HG02840 (cell line): ENCODE data around the gene SLC9A1.

ENCODE experiments used
- ATAC-seq: cut with Tn5 transposase; IDR thresholded peaks from one replicate; pipeline ENCODE4 v1.9.1; 2021; ENCODE audit warnings: mild to moderate bottlenecking, moderate library complexity, moderate number of reproducible peaks; ENCODE audit not compliant: unreplicated experiment, low FRiP score

The SLC9A1 gene

GRCh38 chr1:27108588-27108987 is 46.3 kb downstream of the SLC9A1 start:
- no peak for ATAC-seq

GRCh38 chr1:27106561-27107323 is 48.2 kb downstream of the SLC9A1 start:
- no peak for ATAC-seq

GRCh38 chr1:27105018-27105417 is 49.9 kb downstream of the SLC9A1 start:
- no peak for ATAC-seq

GRCh38 chr1:27103498-27103897 is 51.4 kb downstream of the SLC9A1 start:
- ATAC-seq: no peak

- ATAC-seq: no peak
Measured at GRCh38 chr1:27102707-27103468, 52.0 kb downstream of the SLC9A1 start.

GRCh38 chr1:27102134-27102706 is 52.7 kb downstream of the SLC9A1 start:
- no peak for ATAC-seq

- ATAC-seq: no peak
Measured at GRCh38 chr1:27101696-27102095, 53.2 kb downstream of the SLC9A1 start.

- ATAC-seq: no peak
Measured at GRCh38 chr1:27101054-27101491, 53.9 kb downstream of the SLC9A1 start.

GRCh38 chr1:27100335-27101053 is 54.4 kb downstream of the SLC9A1 start:
- no peak for ATAC-seq

GRCh38 chr1:27099587-27100334 is 55.2 kb downstream of the SLC9A1 start:
- ATAC-seq: peak; percentile 54

GRCh38 chr1:27099135-27099586 is 55.8 kb downstream of the SLC9A1 start:
- peak; percentile 14 for ATAC-seq

GRCh38 chr1:27098431-27099134 is 56.3 kb downstream of the SLC9A1 start:
- ATAC-seq: no peak

- ATAC-seq: no peak
Measured at GRCh38 chr1:27097484-27097917, 57.4 kb downstream of the SLC9A1 start.

- no peak for ATAC-seq
Measured at GRCh38 chr1:27095576-27095975, 59.3 kb downstream of the SLC9A1 start.

GRCh38 chr1:27092888-27093287 is 62.0 kb downstream of the SLC9A1 start:
- no peak for ATAC-seq

- no peak for ATAC-seq
Measured at GRCh38 chr1:27090911-27091310, 64.0 kb downstream of the SLC9A1 start.

- ATAC-seq: no peak
Measured at GRCh38 chr1:27087371-27088220, 67.3 kb downstream of the SLC9A1 start.

GRCh38 chr1:27086628-27087027 is 68.3 kb downstream of the SLC9A1 start:
- no peak for ATAC-seq
